Endothelial cell (in vitro differentiated cells): ENCODE measurements around the gene PHACTR1. TPM values are rescaled to one million over a fixed set of nuclear protein-coding genes. Genes with fewer than 3 reads are reported as not detected.

Experiments
- DNase-seq: peaks from one replicate; pipeline ENCODE4 v3.0.0; 2021; ENCODE audit warnings: low spot score
- H3K27ac Mint-ChIP-seq: one replicate; pipeline ENCODE4 v1.8.0; 2021; ENCODE audit warnings: mixed read lengths, inconsistent platforms; ENCODE audit not compliant: unreplicated experiment
- H3K27me3 Mint-ChIP-seq: one replicate; pipeline ENCODE4 v1.8.0; 2021; ENCODE audit warnings: mild to moderate bottlenecking, moderate library complexity, mixed read lengths, inconsistent platforms; ENCODE audit not compliant: unreplicated experiment
- H3K36me3 Mint-ChIP-seq: one replicate; pipeline ENCODE4 v1.8.0; 2021; ENCODE audit warnings: mild to moderate bottlenecking, low read depth, mixed read lengths, inconsistent platforms; ENCODE audit not compliant: unreplicated experiment
- H3K4me1 Mint-ChIP-seq: one replicate; pipeline ENCODE4 v1.8.0; 2021; ENCODE audit warnings: mild to moderate bottlenecking, mixed read lengths, inconsistent platforms; ENCODE audit not compliant: unreplicated experiment
- H3K4me3 Mint-ChIP-seq: one replicate; pipeline ENCODE4 v1.8.0; 2021; ENCODE audit warnings: mild to moderate bottlenecking, mixed read lengths, inconsistent platforms; ENCODE audit not compliant: unreplicated experiment
- H3K9me3 Mint-ChIP-seq: one replicate; pipeline ENCODE4 v1.8.0; 2021; ENCODE audit warnings: mixed read lengths, inconsistent platforms; ENCODE audit not compliant: unreplicated experiment
- CTCF ChIP-seq: fragments of 200-600 bp; sonication (generic); IDR thresholded peaks from one replicate; pipeline ENCODE4 v1.5.0; 2021; ENCODE audit warnings: antibody characterized with exemption; ENCODE audit not compliant: unreplicated experiment
- total RNA-seq: library from RNA; stranded (reverse); fragmentation: NEBNext Ultra II Directional; extraction: Animal tissue kit (Norgen Biotek cat#: 25700); gene quantifications from one replicate; pipeline ENCODE4 v1.2.1, GENCODE V29; 2021; ENCODE audit not compliant: unreplicated experiment

Gene PHACTR1
- total RNA-seq, 1 donor from 2014 or later = 39.9 TPM

- Mint-ChIP-seq H3K36me3 (no peaks in the 10 kb centered on the region), H3K4me3 (no peak overlapping the region), H3K27ac (no peak overlapping the region), H3K9me3 (no peaks in the 10 kb centered on the region), H3K4me1 (no peaks in the 10 kb centered on the region), H3K27me3 (no peaks in the 10 kb centered on the region)
- DNase-seq = no peak
- TF ChIP-seq CTCF = no peak
Observed at GRCh38 chr6:13038315-13038714, 321.7 kb downstream of the PHACTR1 start.

GRCh38 chr6:13038741-13039190 is 322.2 kb downstream of the PHACTR1 start:
- Mint-ChIP-seq H3K4me1 (no peaks in the 10 kb centered on the region), H3K9me3 (no peaks in the 10 kb centered on the region), H3K36me3 (no peaks in the 10 kb centered on the region), H3K27me3 (no peaks in the 10 kb centered on the region), H3K27ac (no peak overlapping the region), H3K4me3 (no peak overlapping the region)
- DNase-seq = no peak
- no peak for TF ChIP-seq CTCF

GRCh38 chr6:13044390-13044789 is 327.8 kb downstream of the PHACTR1 start:
- TF ChIP-seq CTCF = no peak
- DNase-seq = no peak
- H3K27ac Mint-ChIP-seq = no peak overlapping the region
- no peaks in the 10 kb centered on the region for H3K36me3 Mint-ChIP-seq
- no peaks in the 10 kb centered on the region for H3K4me1 Mint-ChIP-seq
- H3K27me3 Mint-ChIP-seq = no peaks in the 10 kb centered on the region
- no peak overlapping the region for H3K4me3 Mint-ChIP-seq
- no peaks in the 10 kb centered on the region for H3K9me3 Mint-ChIP-seq

GRCh38 chr6:13044896-13045295 is 328.3 kb downstream of the PHACTR1 start:
- peaks cover 2% of the 10 kb centered on the region for H3K4me1 Mint-ChIP-seq
- no peaks in the 10 kb centered on the region for H3K27me3 Mint-ChIP-seq
- DNase-seq = no peak
- no peaks in the 10 kb centered on the region for H3K36me3 Mint-ChIP-seq
- no peaks in the 10 kb centered on the region for H3K9me3 Mint-ChIP-seq
- H3K4me3 Mint-ChIP-seq = no peak overlapping the region
- TF ChIP-seq CTCF = no peak
- no peak overlapping the region for H3K27ac Mint-ChIP-seq

- Mint-ChIP-seq H3K27me3 (no peaks in the 10 kb centered on the region), H3K4me3 (no peak overlapping the region), H3K9me3 (no peaks in the 10 kb centered on the region), H3K36me3 (no peaks in the 10 kb centered on the region), H3K27ac (no peak overlapping the region), H3K4me1 (peaks cover 9% of the 10 kb centered on the region)
- TF ChIP-seq CTCF = no peak
- no peak for DNase-seq
Observed at GRCh38 chr6:13045676-13046075, 329.1 kb downstream of the PHACTR1 start.
